Liver (tissue), 3 donors: Measurements from ENCODE around the gene CSMD2.

Source experiments
- ATF3 ChIP-seq: IDR thresholded peaks from 2 replicates; pipeline ENCODE4 v1.6.1; 2016; ENCODE audit warnings: antibody characterized with exemption
- CTCF ChIP-seq: fragments of 150-350 bp; IDR thresholded peaks from 2 replicates; pipeline ENCODE4 v1.5.1; 2017; ENCODE audit warnings: improper control_type of control experiment, low read depth, low read length; ENCODE audit not compliant: missing input control
- EGR1 ChIP-seq, 2 donors: IDR thresholded peaks; 2 replicates each; pipeline ENCODE4 v1.6.1; 2016 to 2018; ENCODE audit warnings: antibody characterized with exemption in 2 of 2, low read depth in 2 of 2
- FOXA1 ChIP-seq: IDR thresholded peaks from 2 replicates; pipeline ENCODE4 v1.6.1; 2016; ENCODE audit warnings: antibody characterized with exemption
- HNF4G ChIP-seq: IDR thresholded peaks from 2 replicates; pipeline ENCODE4 v1.6.1; 2016; ENCODE audit warnings: antibody characterized with exemption
- JUND ChIP-seq, 2 donors: IDR thresholded peaks; 2 replicates each; pipeline ENCODE4 v1.6.1; 2016; ENCODE audit warnings: antibody characterized with exemption in 2 of 2
- MAX ChIP-seq: IDR thresholded peaks from 2 replicates; pipeline ENCODE4 v1.6.1; 2016; ENCODE audit warnings: antibody characterized with exemption
- RAD21 ChIP-seq, 2 donors: IDR thresholded peaks; 2 replicates each; pipeline ENCODE4 v1.6.1; 2016; ENCODE audit warnings: antibody characterized with exemption in 2 of 2, mild to moderate bottlenecking in 2 of 2
- REST ChIP-seq: IDR thresholded peaks from 2 replicates; pipeline ENCODE4 v1.6.1; 2016; ENCODE audit warnings: antibody characterized with exemption, mild to moderate bottlenecking
- RXRA ChIP-seq, 2 donors: IDR thresholded peaks; 2 replicates each; pipeline ENCODE4 v1.6.1; 2017 to 2018; ENCODE audit warnings: antibody characterized with exemption in 2 of 2, mild to moderate bottlenecking in 1 of 2
- SP1 ChIP-seq: IDR thresholded peaks from 2 replicates; pipeline ENCODE4 v1.6.1; 2018; ENCODE audit warnings: antibody characterized with exemption, mild to moderate bottlenecking
- TAF1 ChIP-seq: conservative IDR thresholded peaks from 2 replicates; pipeline ENCODE4 v1.6.1; 2016; ENCODE audit warnings: antibody characterized with exemption, mild to moderate bottlenecking
- YY1 ChIP-seq: IDR thresholded peaks from 2 replicates; pipeline ENCODE4 v1.6.1; 2016; ENCODE audit warnings: antibody characterized with exemption, mild to moderate bottlenecking
- ZBTB33 ChIP-seq: IDR thresholded peaks from 2 replicates; pipeline ENCODE4 v1.6.1; 2016; ENCODE audit warnings: antibody characterized with exemption
- donor health status: healthy.
- donor health status: healthy.

GRCh38 chr1:33979341-33979740 lies 185.7 kb downstream of the CSMD2 start:
- TF ChIP-seq CTCF: no peak
- no peak for TF ChIP-seq TAF1
- TF ChIP-seq RAD21 (IDR thresholded peaks at IDR 0.05): no peak
- TF ChIP-seq MAX: no peak
- no peak for TF ChIP-seq YY1
- TF ChIP-seq ATF3: no peak
- TF ChIP-seq JUND (IDR thresholded peaks at IDR 0.05): no peak
- no peak for TF ChIP-seq HNF4G
- TF ChIP-seq ZBTB33: no peak
- no peak for TF ChIP-seq SP1
- no peak for TF ChIP-seq FOXA1
- TF ChIP-seq REST: no peak
- TF ChIP-seq RXRA (IDR thresholded peaks at IDR 0.05): no peak
- no peak for TF ChIP-seq EGR1 (IDR thresholded peaks at IDR 0.05; ENCODE audit: low read depth in 2 of 2)
